ENCODE measurements around the gene GAB3.
"Not testable (repeated sequence)": the region's sequence is repeated elsewhere in the genome, so short reads cannot be mapped to it uniquely, and the experiment has no call there.

The GAB3 gene

GRCh38 chrX:154720067-154720466 lies 30.8 kb downstream of the GAB3 start:
- DNase-seq, result no peak

GRCh38 chrX:154719132-154719675 lies 31.7 kb downstream of the GAB3 start:
- peak; percentile 8 for DNase-seq

GRCh38 chrX:154718616-154719015 lies 32.3 kb downstream of the GAB3 start:
- DNase-seq, result no peak

- no peak for DNase-seq
Measured at GRCh38 chrX:154717824-154718223, 33.1 kb downstream of the GAB3 start.

GRCh38 chrX:154715825-154716224 lies 35.1 kb downstream of the GAB3 start:
- DNase-seq, result no peak

- DNase-seq, result peak; percentile 7
Measured at GRCh38 chrX:154714925-154715324, 36.0 kb downstream of the GAB3 start.

- no peak for DNase-seq
Measured at GRCh38 chrX:154712781-154713740, 37.8 kb downstream of the GAB3 start.

GRCh38 chrX:154711264-154711663 lies 39.6 kb downstream of the GAB3 start:
- no peak for DNase-seq

GRCh38 chrX:154710309-154710708 lies 40.6 kb downstream of the GAB3 start:
- no peak for DNase-seq

GRCh38 chrX:154698630-154699248 lies 52.1 kb downstream of the GAB3 start:
- DNase-seq, result no peak

- DNase-seq, result no peak
Measured at GRCh38 chrX:154696676-154697045, 54.2 kb downstream of the GAB3 start.

GRCh38 chrX:154695911-154696675 lies 54.8 kb downstream of the GAB3 start:
- no peak for DNase-seq

- DNase-seq, result no peak
Measured at GRCh38 chrX:154693394-154693793, 57.5 kb downstream of the GAB3 start.

- not testable (repeated sequence) for DNase-seq
Measured at GRCh38 chrX:154690438-154690837, 60.4 kb downstream of the GAB3 start.

GRCh38 chrX:154672084-154672483 lies 78.8 kb downstream of the GAB3 start:
- not testable (repeated sequence) for DNase-seq

- DNase-seq, result not testable (repeated sequence)
Measured at GRCh38 chrX:154670848-154671247, 80.0 kb downstream of the GAB3 start.

GRCh38 chrX:154661899-154662298 lies 89.0 kb downstream of the GAB3 start:
- DNase-seq, result no peak

GRCh38 chrX:154661170-154661569 lies 89.7 kb downstream of the GAB3 start:
- no peak for DNase-seq

- DNase-seq, result no peak
Measured at GRCh38 chrX:154660541-154660940, 90.3 kb downstream of the GAB3 start.

- DNase-seq, result no peak
Measured at GRCh38 chrX:154658957-154659356, 91.9 kb downstream of the GAB3 start.

- DNase-seq, result no peak
Measured at GRCh38 chrX:154658187-154658586, 92.7 kb downstream of the GAB3 start.

GRCh38 chrX:154657226-154657805 lies 93.6 kb downstream of the GAB3 start:
- no peak for DNase-seq

- DNase-seq, result no peak
Measured at GRCh38 chrX:154655786-154656185, 95.1 kb downstream of the GAB3 start.
